SH-SY5Y (cell line): ENCODE measurements around the gene RNF32.

Experiments
- GATA2 ChIP-seq: IDR thresholded peaks from 2 replicates; pipeline ENCODE4 v1.6.1; 2011; ENCODE audit warnings: mild to moderate bottlenecking, low read depth, low read length
- GATA3 ChIP-seq: IDR thresholded peaks from 2 replicates; pipeline ENCODE4 v1.6.1; 2011; ENCODE audit warnings: low read depth, mild to moderate bottlenecking, low read length, moderate library complexity

DNA sequence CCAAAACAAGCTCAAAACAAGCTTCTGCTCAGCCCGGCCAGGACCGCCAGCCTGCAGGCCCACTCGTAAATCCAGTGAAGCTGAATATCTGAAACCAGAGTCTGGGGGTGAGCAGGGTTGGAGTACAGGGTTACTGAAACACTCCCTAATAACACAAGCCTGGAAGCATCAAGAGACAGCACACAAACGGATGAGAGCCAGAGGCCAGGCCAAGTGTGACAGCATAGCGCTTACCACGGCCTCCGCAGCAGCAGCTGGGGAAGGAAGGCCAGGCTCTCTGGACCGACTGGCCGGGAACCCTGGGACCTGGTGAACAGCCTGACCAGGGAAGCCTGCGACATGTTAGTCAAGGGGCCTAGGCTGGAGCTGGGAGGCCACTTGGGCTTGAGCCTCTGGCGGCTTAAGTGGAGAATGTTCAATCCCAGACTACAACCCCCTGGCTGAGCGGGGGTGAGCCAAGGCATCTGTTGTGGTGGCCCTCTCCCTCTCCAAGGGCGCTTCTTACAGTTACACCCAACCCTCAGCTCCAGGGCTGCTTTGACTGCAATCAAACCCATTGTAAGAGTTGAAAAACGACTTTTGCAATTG is 21.7 kb upstream of the RNF32 start:
- TF ChIP-seq GATA2 (no peak), GATA3 (no peak)
